Measurements from ENCODE around the gene AFG3L2.

AFG3L2 gene

GRCh38 chr18:12361770-12362378 is 15.2 kb downstream of the AFG3L2 start:
- peak; percentile 17 for DNase-seq (ENCODE audit: low read depth, low spot score)

- DNase-seq (ENCODE audit: low read depth, low spot score), result peak; percentile 38
Measured at GRCh38 chr18:12359515-12359927, 17.5 kb downstream of the AFG3L2 start.

GRCh38 chr18:12352188-12352587 is 24.8 kb downstream of the AFG3L2 start:
- no peak for DNase-seq (ENCODE audit: low read depth, low spot score)

GRCh38 chr18:12347895-12348294 is 29.1 kb downstream of the AFG3L2 start:
- no peak for DNase-seq (ENCODE audit: low read depth, low spot score)

- DNase-seq (ENCODE audit: low read depth, low spot score), result no peak
Measured at GRCh38 chr18:12346240-12346565, 30.8 kb downstream of the AFG3L2 start.

GRCh38 chr18:12345491-12346239 is 31.4 kb downstream of the AFG3L2 start:
- no peak for DNase-seq (ENCODE audit: low read depth, low spot score)

- no peak for DNase-seq (ENCODE audit: low read depth, low spot score)
Measured at GRCh38 chr18:12342661-12343060, 34.4 kb downstream of the AFG3L2 start.

- no peak for DNase-seq (ENCODE audit: low read depth, low spot score)
Measured at GRCh38 chr18:12340945-12341660, 35.9 kb downstream of the AFG3L2 start.

- DNase-seq (ENCODE audit: low read depth, low spot score), result no peak
Measured at GRCh38 chr18:12338382-12338781, 38.6 kb downstream of the AFG3L2 start.

- DNase-seq (ENCODE audit: low read depth, low spot score), result peak; percentile 88
Measured at GRCh38 chr18:12336887-12337286, 40.1 kb downstream of the AFG3L2 start.

GRCh38 chr18:12336171-12336613 is 40.8 kb downstream of the AFG3L2 start:
- peak; percentile 35 for DNase-seq (ENCODE audit: low read depth, low spot score)

- no peak for DNase-seq (ENCODE audit: low read depth, low spot score)
Measured at GRCh38 chr18:12335503-12335902, 41.5 kb downstream of the AFG3L2 start.

- no peak for DNase-seq (ENCODE audit: low read depth, low spot score)
Measured at GRCh38 chr18:12334863-12335262, 42.2 kb downstream of the AFG3L2 start.

GRCh38 chr18:12334366-12334808 is 42.6 kb downstream of the AFG3L2 start:
- no peak for DNase-seq (ENCODE audit: low read depth, low spot score)

GRCh38 chr18:12333506-12334290 is 43.3 kb downstream of the AFG3L2 start:
- DNase-seq (ENCODE audit: low read depth, low spot score), result no peak

GRCh38 chr18:12330766-12331165 is 46.3 kb downstream of the AFG3L2 start:
- DNase-seq (ENCODE audit: low read depth, low spot score), result no peak

- no peak for DNase-seq (ENCODE audit: low read depth, low spot score)
Measured at GRCh38 chr18:12329125-12329698, 47.8 kb downstream of the AFG3L2 start.

- no peak for DNase-seq (ENCODE audit: low read depth, low spot score)
Measured at GRCh38 chr18:12328179-12328823, 48.7 kb downstream of the AFG3L2 start.

GRCh38 chr18:12327510-12328178 is 49.4 kb downstream of the AFG3L2 start:
- DNase-seq (ENCODE audit: low read depth, low spot score), result peak; percentile 83

- DNase-seq (ENCODE audit: low read depth, low spot score), result no peak
Measured at GRCh38 chr18:12326711-12327460, 50.1 kb downstream of the AFG3L2 start.

Measured in astrocyte of the hippocampus (primary cell).